Lower leg skin (tissue), 4 donors: ENCODE results near the gene FOXP3. TPM values are rescaled to one million over a fixed set of nuclear protein-coding genes. Genes with fewer than 3 reads are reported as not detected.

Experiments
- DNase-seq, 2 donors: peaks; one replicate each; pipeline ENCODE4 v3.0.0-alpha.2; 2019; ENCODE audit warnings: low spot score in 2 of 2
- H3K4me3 ChIP-seq: fragments of 200-600 bp; sonication (generic); 2 replicates; pipeline ENCODE4 v1.5.1; 2017; ENCODE audit warnings: mild to moderate bottlenecking, low read depth; ENCODE audit not compliant: poor library complexity, severe bottlenecking
- CTCF ChIP-seq, 3 donors: fragments of 450-650 bp; IDR thresholded peaks; one replicate each; pipeline ENCODE4 v1.5.1; 2016; ENCODE audit warnings: antibody characterized with exemption in 3 of 3, mild to moderate bottlenecking in 3 of 3, moderate library complexity in 2 of 3
- POLR2A ChIP-seq, 2 donors: fragments of 450-650 bp; IDR thresholded peaks; one replicate each; pipeline ENCODE4 v1.6.1; 2016 to 2017; ENCODE audit warnings: antibody characterized with exemption in 2 of 2, mild to moderate bottlenecking in 1 of 2, moderate library complexity in 1 of 2
- WGBS, 2 donors: methylation state at CpG; one replicate each; pipeline ENCODE4 v1.1.5; 2018; 5-methylcytosine and 5-hydroxymethylcytosine counted together
- intact Hi-C: fragments of 100-400 bp; cut with DNase I; formaldehyde crosslinking; loops from one replicate; pipeline ENCODE4 v1.15.0; 2023; ENCODE audit warnings: low total_unique reads
- total RNA-seq, 4 donors: library from RNA; depleted of rRNA; stranded (reverse); fragments of >200 nt; gene quantifications; one replicate each; pipeline ENCODE4 v1.1.0, GENCODE V29; 2016

FOXP3 gene
- total RNA-seq, 4 donors from 2014 or later, result 0.69 to 1.1 (median 0.92) TPM

- TF ChIP-seq CTCF (IDR thresholded peaks at IDR 0.05) (no peak), POLR2A (IDR thresholded peaks at IDR 0.05) (no peak)
- WGBS, 2 donors, result 85 to 87% methylated on average over 3 to 8 of the region's 13 CpGs
These were observed 14.4 kb downstream of the FOXP3 start for GRCh38 chrX:49250066-49250465.

GRCh38 chrX:49249616-49250015 is 14.9 kb downstream of the FOXP3 start:
- DNase-seq, result no peak
- 87 to 88% methylated on average over 6 to 9 of the region's 9 CpGs for WGBS, 2 donors
- no peak for TF ChIP-seq POLR2A (IDR thresholded peaks at IDR 0.05)
- no peak for TF ChIP-seq CTCF (IDR thresholded peaks at IDR 0.05)
- no peak overlapping the region for H3K4me3 ChIP-seq
- intact Hi-C loops, result no loop called here

More at GRCh38 chrX:49250066-49250465, 14.4 kb downstream of the FOXP3 start:
- H3K4me3 ChIP-seq, result no peak overlapping the region
- DNase-seq, result no peak
- intact Hi-C loops, result no loop called here

- intact Hi-C loops, result no loop called here
- TF ChIP-seq POLR2A (IDR thresholded peaks at IDR 0.05), result no peak
- no peak for TF ChIP-seq CTCF (IDR thresholded peaks at IDR 0.05)
- H3K4me3 ChIP-seq, result no peak overlapping the region
- DNase-seq, result no peak
- WGBS, 2 donors, result 71 to 83% methylated on average over 1 to 6 of the region's 6 CpGs
These were observed 15.4 kb downstream of the FOXP3 start for GRCh38 chrX:49249071-49249470.

GRCh38 chrX:49247916-49248811 is 16.3 kb downstream of the FOXP3 start:
- no peak overlapping the region for H3K4me3 ChIP-seq
- WGBS, 2 donors, result 85 to 93% methylated on average over 3 to 20 of the region's 28 CpGs
- intact Hi-C loops, result no loop called here
- no peak for DNase-seq
- no peak for TF ChIP-seq POLR2A (IDR thresholded peaks at IDR 0.05)
- TF ChIP-seq CTCF (IDR thresholded peaks at IDR 0.05), result no peak

- no peak for TF ChIP-seq POLR2A (IDR thresholded peaks at IDR 0.05)
- TF ChIP-seq CTCF (IDR thresholded peaks at IDR 0.05), result no peak
- no peak for DNase-seq
- WGBS, 2 donors, result 83 to 100% methylated on average over 4 to 10 of the region's 11 CpGs
- H3K4me3 ChIP-seq, result no peak overlapping the region
- intact Hi-C loops, result no loop called here
These were observed 17.2 kb downstream of the FOXP3 start for GRCh38 chrX:49247346-49247745.
